ENCODE results near the gene TRNP1.

TRNP1 gene

DNA sequence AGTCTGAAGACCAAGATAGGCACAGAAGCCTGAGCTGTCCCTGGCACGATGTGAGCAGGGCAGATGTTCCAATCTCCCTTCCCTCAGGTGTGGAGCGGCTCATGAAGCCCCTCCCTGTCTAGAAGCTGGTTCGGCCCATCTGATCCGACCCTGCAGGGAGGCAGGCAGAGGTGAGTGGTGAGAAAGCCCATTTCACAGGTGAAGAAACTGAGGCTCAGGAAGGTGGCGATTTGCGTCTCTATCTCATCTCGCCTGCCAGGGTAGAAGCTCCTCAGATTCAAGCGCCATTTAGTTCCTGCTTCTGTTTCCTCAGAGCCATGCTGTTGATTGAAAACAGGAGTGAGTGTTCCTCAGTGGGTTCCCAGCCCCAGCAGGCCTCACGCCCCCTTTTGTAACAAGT is 36.0 kb downstream of the TRNP1 start:
- no peak for ATAC-seq

DNA sequence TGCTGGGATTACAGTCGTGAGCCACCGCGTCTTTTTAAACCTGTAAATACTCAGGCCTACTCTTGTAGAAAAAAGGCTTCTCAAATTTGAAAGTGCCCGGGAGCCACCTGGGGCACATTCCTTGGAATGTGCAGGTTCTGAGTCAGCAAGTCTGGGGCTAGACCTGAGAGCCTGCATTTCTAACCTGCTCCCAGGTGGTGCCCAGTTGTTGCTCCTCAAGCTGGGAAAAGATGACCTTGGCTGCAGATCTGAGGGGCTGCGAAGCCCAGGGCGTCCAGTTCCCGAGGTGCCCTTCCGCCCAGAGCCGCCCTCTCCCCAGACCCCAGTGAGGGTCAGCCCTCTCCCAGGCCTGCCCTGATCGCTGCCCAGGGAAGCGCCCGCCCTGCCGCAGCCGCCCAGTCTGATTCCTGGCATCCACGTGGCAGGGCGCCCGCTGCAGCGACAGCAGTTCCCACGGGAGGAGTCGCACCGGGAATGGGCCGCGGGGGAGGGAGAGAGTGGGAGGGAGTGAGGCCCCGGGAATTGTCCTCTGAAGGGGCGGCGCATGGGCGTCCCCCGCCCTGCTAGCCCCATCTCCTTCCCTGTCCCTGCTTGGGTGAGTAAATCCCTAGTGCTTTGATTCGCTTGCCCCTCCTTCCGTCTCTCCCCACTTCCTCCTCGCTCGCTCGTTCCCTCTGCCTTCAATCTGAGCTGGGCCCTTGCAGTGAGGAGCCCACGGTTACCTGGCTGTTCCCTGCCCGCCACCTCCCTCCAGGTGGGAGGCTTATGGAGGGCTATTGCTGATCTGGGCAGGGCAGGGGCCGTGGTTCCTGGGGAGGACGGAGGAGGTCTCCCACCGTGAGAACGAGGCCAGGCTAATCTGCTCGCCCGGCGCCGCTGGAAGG is 38.0 kb downstream of the TRNP1 start:
- no peak for ATAC-seq

DNA sequence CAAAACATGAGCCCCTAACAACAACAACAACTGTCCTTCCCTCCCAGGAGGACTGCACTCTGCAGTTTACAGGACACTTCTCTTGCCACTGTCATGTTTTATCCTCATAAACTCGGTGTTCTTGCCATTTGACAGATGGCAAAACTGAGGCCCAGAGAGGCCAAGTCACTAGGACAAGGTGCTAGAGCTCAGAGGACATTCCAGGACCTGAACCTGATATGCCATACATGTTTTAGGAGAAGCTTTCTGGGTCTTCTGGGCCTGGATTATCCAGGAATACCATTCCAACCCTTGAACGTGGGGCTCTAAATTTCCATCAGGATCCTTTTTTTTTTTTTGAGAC is 38.6 kb downstream of the TRNP1 start:
- ATAC-seq: no peak

DNA sequence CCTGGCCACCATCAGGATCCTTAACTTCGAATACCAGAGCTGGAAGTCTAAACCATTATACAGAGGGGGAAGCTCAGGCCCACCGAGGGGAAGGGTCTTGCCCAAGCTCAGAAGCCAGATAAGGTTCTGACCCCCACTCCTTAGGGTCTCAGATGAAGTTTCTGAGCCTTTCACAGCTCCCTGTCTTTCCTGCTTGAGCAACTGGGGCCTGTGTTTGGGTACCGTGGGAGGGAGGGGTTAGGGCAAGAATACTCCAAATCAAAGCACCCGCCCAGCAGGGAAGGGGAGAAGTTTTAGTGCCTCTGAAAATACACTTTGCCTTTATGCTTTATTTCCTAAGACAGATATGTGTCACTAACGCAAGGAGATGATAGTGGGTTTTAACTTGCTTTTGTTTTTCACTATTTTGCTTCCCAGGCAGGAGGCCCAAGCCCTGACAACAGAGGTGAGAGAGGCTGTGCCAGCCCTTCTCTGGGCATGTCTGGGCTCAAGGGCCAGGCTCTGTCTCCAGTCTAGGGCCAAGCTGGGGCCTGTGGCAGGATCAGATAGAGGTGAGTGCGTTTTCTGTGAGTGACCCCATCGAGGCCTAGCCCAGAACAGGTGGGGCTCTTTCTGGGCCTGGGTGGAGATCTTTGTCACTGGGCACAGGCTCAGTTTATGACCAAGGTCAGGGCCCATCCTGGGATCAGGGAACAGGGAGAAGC is 39.7 kb downstream of the TRNP1 start:
- ATAC-seq: no peak

DNA sequence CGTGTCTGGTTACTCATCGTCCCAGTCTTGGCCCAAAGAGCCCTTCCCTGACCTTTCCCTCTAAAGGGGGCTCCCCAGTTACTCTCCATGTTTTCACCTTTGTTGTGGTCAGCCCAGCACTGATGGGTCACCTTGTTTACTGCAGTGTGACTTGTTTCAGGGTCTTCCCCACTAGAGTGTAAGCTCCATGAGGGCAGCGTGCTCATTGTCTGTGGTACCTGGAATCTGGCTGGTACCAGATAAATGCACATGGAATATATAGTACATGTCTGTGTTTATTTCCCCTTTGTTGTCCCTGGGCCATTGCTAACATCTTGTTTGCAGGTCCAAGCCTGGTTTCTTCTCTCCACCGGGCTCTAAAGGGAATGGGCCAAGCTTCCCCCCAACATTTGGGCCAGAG is 41.9 kb downstream of the TRNP1 start:
- ATAC-seq: no peak

DNA sequence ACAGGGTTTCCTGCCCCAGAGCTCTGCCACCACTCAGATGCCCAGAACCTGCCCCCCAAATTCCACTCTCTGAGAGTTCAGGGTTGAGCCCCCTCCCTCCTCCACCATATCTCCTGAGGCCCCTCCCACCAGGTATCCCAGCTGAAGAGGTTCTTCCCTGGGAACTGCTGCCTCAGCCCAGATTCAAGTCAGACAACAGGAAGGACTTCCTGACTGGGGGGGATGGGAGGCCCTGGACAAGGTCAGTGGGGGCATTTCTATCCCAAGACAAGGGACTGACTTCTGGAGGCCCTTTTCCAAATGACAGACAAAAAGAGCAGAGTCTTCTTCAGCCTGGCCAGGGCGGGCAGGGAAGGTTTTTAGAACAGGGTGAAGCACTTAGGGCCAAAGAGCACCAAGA is 43.2 kb downstream of the TRNP1 start:
- ATAC-seq: no peak

DNA sequence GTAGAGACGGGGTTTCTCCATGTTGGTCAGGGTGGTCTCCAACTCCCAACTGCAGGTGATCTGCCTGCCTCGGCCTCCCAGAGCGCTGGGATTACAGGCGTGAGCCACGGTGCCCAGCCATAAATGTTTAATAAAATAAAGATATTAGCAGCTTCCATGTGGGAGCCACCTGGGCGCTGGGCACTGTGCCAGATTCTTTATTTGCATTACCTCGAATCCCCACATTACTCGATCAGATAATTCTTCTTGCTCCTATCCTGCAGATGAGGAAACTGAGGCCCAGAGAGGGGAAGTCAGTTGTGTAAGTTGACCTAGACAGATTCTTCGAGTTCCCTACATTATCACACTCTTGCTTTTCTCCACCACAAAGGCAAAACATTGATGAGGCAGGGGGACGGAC is 44.0 kb downstream of the TRNP1 start:
- no peak for ATAC-seq

DNA sequence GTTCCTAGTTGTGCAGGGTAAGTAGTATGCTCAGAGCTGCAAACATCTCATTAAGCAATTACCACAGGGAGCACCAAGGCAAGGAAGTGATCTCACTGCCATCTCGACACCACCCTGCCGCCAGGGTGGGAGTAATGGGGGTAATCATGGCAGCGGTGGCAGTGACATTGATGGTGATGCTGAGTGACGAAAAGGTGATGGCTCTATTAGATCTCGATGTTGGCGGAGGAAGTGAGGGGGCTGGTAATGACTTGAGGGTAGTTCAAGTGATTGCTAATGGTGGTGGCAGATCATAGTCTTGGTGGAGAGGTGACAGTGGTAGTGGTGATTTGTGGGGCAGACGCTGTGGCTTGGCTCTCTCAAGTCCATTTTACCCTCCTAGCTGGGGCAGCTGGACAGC is 44.5 kb downstream of the TRNP1 start:
- ATAC-seq: no peak

DNA sequence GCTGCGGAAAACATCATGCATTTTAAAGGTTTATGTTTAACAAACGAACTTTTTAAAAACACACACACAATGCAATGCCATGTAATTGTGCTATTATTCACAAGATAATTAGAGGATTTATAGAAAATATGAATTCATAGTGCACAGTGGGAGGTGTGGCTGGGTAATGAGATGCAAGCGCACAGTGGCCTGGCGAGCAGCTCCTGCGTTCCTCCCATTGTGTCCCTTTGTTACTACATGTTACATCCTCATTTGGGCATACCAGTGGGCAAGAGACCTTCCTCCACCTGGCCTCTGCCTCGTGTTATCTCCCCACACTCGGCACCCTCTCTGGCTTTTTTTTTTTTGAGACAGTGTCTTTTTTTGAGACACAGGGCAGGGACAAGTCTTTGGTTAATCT is 49.2 kb downstream of the TRNP1 start:
- no peak for ATAC-seq

DNA sequence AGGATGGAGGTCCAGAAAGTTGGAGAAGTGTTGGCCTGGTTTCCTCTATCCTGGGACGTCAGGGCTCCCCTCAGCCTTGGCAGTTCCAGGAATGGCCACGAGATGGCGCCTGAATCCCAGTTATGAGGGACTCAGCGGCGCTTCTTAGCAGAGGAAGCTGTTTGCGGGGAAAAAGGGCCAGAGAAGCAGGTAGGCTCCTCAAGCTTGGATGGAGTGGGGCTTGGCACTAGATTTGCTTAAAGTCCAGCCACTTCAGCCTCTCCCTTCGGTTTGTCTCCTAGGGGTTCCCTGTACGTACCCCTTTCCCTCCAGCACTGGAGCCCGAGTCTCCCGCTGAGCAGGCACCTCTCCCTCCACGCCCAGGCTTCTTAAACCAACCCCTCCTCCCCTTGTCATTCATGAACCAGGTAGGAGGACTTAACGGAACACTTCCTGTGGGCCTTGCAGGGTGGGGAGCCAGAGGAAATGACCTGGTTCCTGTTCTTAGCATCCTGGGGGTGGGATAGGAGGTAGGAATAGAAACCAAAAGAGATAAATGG is 51.2 kb downstream of the TRNP1 start:
- peak; percentile 79 to 89 for ATAC-seq

DNA sequence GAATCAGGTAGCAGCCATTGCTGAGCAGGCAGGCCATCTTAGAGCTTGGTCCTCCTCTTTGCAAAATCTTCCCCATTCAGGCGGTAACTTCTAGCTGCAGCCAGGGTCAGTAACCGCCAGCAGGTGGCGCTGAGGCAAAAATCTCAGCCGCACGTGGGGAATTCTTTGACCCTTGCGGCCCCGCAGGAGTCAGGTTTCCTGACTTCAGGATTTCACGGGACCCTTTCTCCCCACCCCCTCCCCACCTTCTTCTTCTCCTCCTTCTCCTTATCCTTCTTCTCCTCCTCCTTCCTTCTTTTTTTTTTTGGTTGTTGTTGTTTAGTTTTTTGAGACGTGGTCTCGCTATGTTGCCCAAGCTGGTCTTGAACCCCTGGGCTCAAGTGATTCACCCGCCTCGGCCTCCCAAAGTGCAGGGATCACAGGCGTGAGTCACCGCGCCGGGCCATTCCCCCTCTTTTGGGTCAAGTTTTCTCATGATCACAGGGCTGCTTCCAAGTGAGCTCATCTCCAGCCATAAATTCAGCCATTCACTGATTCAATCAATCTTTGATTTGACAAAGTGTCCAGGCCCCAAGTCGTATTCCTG is 52.6 kb downstream of the TRNP1 start:
- peak; percentile 48 to 65 for ATAC-seq

DNA sequence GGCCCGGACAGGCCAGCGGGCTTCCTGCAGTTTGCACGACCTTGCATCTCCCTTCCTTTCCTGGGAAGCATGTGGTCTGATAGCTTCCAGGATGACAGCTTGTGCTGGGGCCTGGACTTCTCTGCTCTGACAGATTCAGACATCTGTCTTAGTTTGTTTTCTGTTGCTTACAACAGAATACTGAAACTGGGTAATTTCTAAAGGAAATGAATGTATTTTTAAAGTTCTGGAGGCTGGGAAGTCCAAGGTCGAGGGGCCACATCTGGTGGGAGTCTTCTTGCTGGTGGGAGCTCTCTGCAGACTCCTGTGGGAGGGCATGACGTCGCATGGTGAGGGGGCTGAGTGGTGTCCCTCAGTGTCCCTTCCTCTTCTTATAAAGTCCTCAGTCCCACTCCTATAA is 54.4 kb downstream of the TRNP1 start:
- ATAC-seq: no peak

DNA sequence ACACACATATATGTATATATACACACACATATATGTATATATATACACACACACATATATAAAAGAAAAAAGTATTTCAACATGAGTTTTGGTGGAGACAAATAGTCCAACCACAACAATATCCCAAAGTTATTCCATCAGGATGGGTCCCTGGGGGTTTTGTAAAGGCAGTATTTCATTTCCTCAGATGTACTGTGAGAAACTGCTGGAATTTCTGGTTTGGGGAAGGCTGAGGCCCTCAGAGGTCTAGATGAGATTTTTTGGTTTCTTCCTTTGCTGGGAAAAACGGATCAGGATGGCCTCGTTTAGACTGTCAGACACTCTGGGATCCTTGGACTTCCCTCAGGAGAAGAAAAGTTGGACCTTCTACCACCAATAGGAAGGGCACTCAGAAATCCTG is 55.6 kb downstream of the TRNP1 start:
- ATAC-seq: no peak

DNA sequence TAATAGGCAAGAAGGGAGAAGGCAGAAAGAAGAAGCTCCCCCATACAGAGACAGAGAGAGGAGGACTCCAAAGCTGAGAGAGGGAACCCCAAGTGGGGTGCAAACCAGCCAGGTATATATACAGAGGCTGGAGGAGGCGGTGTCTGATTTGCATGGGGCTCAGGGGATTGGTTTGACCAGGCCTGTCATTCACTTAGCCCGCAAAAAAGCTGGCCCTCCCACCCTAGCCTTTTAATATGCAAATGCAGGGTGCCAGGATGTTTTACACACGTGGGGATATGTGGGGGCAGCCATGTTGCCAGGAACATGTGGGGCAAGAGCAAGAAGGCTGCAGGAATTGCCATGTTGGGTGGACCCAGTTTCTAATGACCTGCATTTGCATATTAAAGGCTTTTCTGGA is 56.1 kb downstream of the TRNP1 start:
- no peak for ATAC-seq
